Trophoblast cell (in vitro differentiated cells and primary cell): ENCODE measurements around the gene TMEM245.
A peak's percentile ranks its signal among the peaks of the same experiment; 100 is the strongest.

ENCODE experiments used
- DNase-seq, 2 donors: peaks; one replicate each; pipeline ENCODE4 v3.0.0-alpha.2; 2016
- H2AFZ ChIP-seq: 2 replicates; pipeline ENCODE4 v1.6.1; 2013; ENCODE audit warnings: low read length, moderate library complexity, mild to moderate bottlenecking; ENCODE audit not compliant: insufficient read depth, poor library complexity
- H2AK5ac ChIP-seq: 2 replicates; pipeline ENCODE4 v1.6.1; 2013; ENCODE audit warnings: mild to moderate bottlenecking, low read length
- H2BK120ac ChIP-seq: 2 replicates; pipeline ENCODE4 v1.6.1; 2013; ENCODE audit warnings: low read length, mild to moderate bottlenecking, moderate library complexity; ENCODE audit not compliant: insufficient read depth, poor library complexity
- H2BK12ac ChIP-seq: 2 replicates; pipeline ENCODE4 v1.6.1; 2013; ENCODE audit warnings: mild to moderate bottlenecking, low read length, moderate library complexity
- H2BK5ac ChIP-seq: 2 replicates; pipeline ENCODE4 v1.6.1; 2013; ENCODE audit warnings: low read length, low read depth, moderate library complexity, mild to moderate bottlenecking; ENCODE audit not compliant: poor library complexity
- H3K14ac ChIP-seq: 2 replicates; pipeline ENCODE4 v1.6.1; 2013; ENCODE audit warnings: mild to moderate bottlenecking, low read length
- H3K18ac ChIP-seq: 2 replicates; pipeline ENCODE4 v1.6.1; 2013; ENCODE audit warnings: mild to moderate bottlenecking, low read length
- H3K23ac ChIP-seq: 2 replicates; pipeline ENCODE4 v1.6.1; 2013; ENCODE audit warnings: low read length
- H3K27ac ChIP-seq: 2 replicates; pipeline ENCODE4 v1.5.1; 2013; ENCODE audit warnings: low read depth, mild to moderate bottlenecking, inconsistent platforms, low read length, moderate library complexity
- H3K27me3 ChIP-seq: 2 replicates; pipeline ENCODE4 v1.6.1; 2013; ENCODE audit warnings: inconsistent platforms, mild to moderate bottlenecking, low read length, moderate library complexity; ENCODE audit not compliant: insufficient read depth
- H3K36me3 ChIP-seq, 2 experiments: 1 replicate in 1 of 2; 2 replicates in 1 of 2; pipeline ENCODE4 v1.6.1; 2013; ENCODE audit warnings: low read length in 2 of 2, mild to moderate bottlenecking in 2 of 2, moderate library complexity in 1 of 2; ENCODE audit not compliant: insufficient read depth in 2 of 2, control insufficient read depth in 1 of 2
- H3K4ac ChIP-seq: 2 replicates; pipeline ENCODE4 v1.6.1; 2013; ENCODE audit warnings: low read depth, mild to moderate bottlenecking, low read length, moderate library complexity
- H3K4me1 ChIP-seq, 2 experiments: 1 replicate in 1 of 2; 2 replicates in 1 of 2; pipeline ENCODE4 v1.6.1; 2013; ENCODE audit warnings: low read length in 2 of 2, mild to moderate bottlenecking in 2 of 2, moderate library complexity in 1 of 2; ENCODE audit not compliant: insufficient read depth in 2 of 2, control insufficient read depth in 1 of 2
- H3K4me2 ChIP-seq: 2 replicates; pipeline ENCODE4 v1.6.1; 2013; ENCODE audit warnings: inconsistent platforms, mild to moderate bottlenecking, low read length, moderate library complexity
- H3K4me3 ChIP-seq: 2 replicates; pipeline ENCODE4 v1.5.1; 2013; ENCODE audit warnings: mild to moderate bottlenecking, low read depth, low read length, inconsistent platforms
- H3K79me1 ChIP-seq: one replicate; pipeline ENCODE4 v1.6.1; 2013; ENCODE audit warnings: low read length
- H3K79me2 ChIP-seq: 2 replicates; pipeline ENCODE4 v1.6.1; 2013; ENCODE audit warnings: low read length, mild to moderate bottlenecking; ENCODE audit not compliant: control insufficient read depth, insufficient read depth, poor library complexity
- H3K9ac ChIP-seq: 2 replicates; pipeline ENCODE4 v1.6.1; 2013; ENCODE audit warnings: mild to moderate bottlenecking, low read length
- H3K9me3 ChIP-seq: 2 replicates; pipeline ENCODE4 v1.6.1; 2013; ENCODE audit warnings: low read depth, mild to moderate bottlenecking, control low read depth, inconsistent platforms, low read length; ENCODE audit not compliant: insufficient read depth
- H4K12ac ChIP-seq: 2 replicates; pipeline ENCODE4 v1.6.1; 2013; ENCODE audit warnings: low read depth, mild to moderate bottlenecking, low read length, moderate library complexity
- H4K8ac ChIP-seq: 2 replicates; pipeline ENCODE4 v1.6.1; 2013; ENCODE audit warnings: low read depth, mild to moderate bottlenecking, low read length, moderate library complexity
- H4K91ac ChIP-seq: one replicate; pipeline ENCODE4 v1.6.1; 2013; ENCODE audit warnings: low read depth, mild to moderate bottlenecking, low read length, moderate library complexity
- WGBS: extraction: QIAGEN DNeasy Blood & Tissue Kit; methylation state at CpG from one replicate; pipeline ENCODE4 v1.1.7; 2013; ENCODE audit warnings: missing lambda C conversion rate; ENCODE audit not compliant: insufficient read length, insufficient coverage; ENCODE audit errors: extremely low coverage; 5-methylcytosine and 5-hydroxymethylcytosine counted together

Gene TMEM245

DNA sequence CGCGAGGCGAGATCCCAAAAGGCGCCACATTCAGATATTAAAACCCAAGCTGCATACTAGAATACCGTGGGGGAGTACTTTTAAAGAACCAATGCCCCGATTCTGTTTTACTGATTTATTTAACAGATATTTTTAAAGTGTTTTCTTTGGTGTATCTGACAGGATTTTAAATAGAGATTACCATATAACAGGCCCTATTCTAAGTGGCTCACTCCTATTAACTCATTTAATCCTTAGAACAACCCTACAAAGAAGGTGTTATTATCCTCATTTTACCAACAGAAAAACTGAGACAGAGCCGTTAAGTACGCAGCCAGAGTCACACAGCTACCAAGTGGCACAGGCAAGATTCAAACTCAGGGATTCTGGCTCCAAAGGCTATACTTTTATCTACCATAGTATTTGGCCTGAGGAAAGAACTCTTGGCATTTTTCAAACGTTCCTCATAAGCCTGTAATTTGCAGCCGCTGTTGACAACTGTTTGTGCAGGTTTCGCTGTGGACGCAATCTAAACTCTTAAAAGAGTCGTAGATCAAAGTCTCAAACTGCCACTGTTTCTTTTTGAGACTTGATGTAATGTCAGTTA is 550 bp upstream of the TMEM245 start:
- Histone ChIP-seq H4K8ac (peak overlapping the region; percentile 80), H3K27me3 (no peaks in the 10 kb centered on the region)

DNA sequence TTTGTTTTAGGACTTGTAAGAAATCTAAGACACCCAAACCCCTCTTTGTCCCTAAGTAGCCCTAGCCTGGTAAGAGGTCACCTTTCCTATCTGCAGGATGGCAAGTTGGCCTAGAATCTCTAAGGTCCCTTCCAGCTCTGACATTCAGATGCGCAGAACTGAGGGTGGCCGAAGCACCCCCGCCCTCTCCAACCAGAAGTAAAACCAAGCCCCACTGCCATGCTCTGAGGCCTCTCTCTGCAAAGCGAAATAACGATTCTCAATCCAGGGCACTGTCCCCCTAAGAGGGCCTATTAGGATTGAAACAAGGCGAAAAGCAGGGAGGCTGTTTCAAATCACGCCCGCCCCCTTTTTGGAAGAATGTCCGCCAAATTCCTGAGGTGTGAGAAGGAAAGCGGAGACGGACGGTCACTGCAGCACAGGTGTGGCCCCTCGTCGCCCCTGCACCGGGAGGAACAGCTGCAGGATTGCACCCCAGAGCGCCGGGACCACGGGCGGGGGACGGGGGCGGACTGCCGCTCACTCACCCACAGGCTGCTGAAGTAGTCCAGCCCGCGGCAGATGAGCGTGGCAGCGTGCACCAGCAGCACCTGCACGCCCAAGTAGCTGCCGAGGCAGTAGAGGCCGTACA is 824 bp downstream of the TMEM245 start:
- no peak overlapping the region for H3K23ac ChIP-seq
- peaks cover 7% of the 10 kb centered on the region for H3K79me1 ChIP-seq
- H3K14ac ChIP-seq, result peak overlapping the region; percentile 6
- peak overlapping the region; percentile 10 for H4K8ac ChIP-seq
- peak overlapping the region; percentile 48 for H4K91ac ChIP-seq
- no peak overlapping the region for H4K12ac ChIP-seq
- H2BK120ac ChIP-seq, result no peak overlapping the region
- H3K27me3 ChIP-seq, result no peaks in the 10 kb centered on the region
- H3K79me2 ChIP-seq, result peaks cover 20% of the 10 kb centered on the region
- DNase-seq, result no peak
- peak overlapping the region; percentile 91 for H3K4me3 ChIP-seq
- no CpG with 5 or more reads among the region's 29 CpGs for WGBS
- H3K36me3 ChIP-seq, result no peaks in the 10 kb centered on the region
- H3K4me2 ChIP-seq, result peak overlapping the region; percentile 69
- peak overlapping the region; percentile 22 for H2BK5ac ChIP-seq
- peaks cover 3 to 12% of the 10 kb centered on the region in 2 experiments for H3K4me1 ChIP-seq
- H2AK5ac ChIP-seq, result peak overlapping the region; percentile 81
- H3K18ac ChIP-seq, result peak overlapping the region; percentile 12
- peak overlapping the region; percentile 54 for H2AFZ ChIP-seq
- peak overlapping the region; percentile 31 for H3K4ac ChIP-seq
- peak overlapping the region; percentile 99 for H3K9ac ChIP-seq
- H2BK12ac ChIP-seq, result no peak overlapping the region
- peak overlapping the region; percentile 84 for H3K27ac ChIP-seq
- H3K9me3 ChIP-seq, result no peaks in the 10 kb centered on the region

More for the DNA sequence above, 550 bp upstream of the TMEM245 start:
- Histone ChIP-seq H3K18ac (no peak overlapping the region), H2AK5ac (no peak overlapping the region), H3K14ac (no peak overlapping the region), H3K9me3 (no peaks in the 10 kb centered on the region), H3K4ac (no peak overlapping the region), H3K27ac (no peak overlapping the region), H3K79me1 (peaks cover 7% of the 10 kb centered on the region), H3K23ac (no peak overlapping the region), H2AFZ (peak overlapping the region; percentile 66), H4K91ac (no peak overlapping the region), H2BK12ac (no peak overlapping the region), H3K4me2 (peak overlapping the region; percentile 39), H3K4me1 (peaks cover 3 to 12% of the 10 kb centered on the region in 2 experiments), H2BK5ac (no peak overlapping the region), H3K9ac (no peak overlapping the region), H3K36me3 (no peaks in the 10 kb centered on the region), H3K4me3 (no peak overlapping the region), H3K79me2 (peaks cover 20% of the 10 kb centered on the region), H2BK120ac (no peak overlapping the region), H4K12ac (no peak overlapping the region)
- DNase-seq, result peak; percentile 69 to 90
- WGBS, result no CpG with 5 or more reads among the region's 13 CpGs

DNA sequence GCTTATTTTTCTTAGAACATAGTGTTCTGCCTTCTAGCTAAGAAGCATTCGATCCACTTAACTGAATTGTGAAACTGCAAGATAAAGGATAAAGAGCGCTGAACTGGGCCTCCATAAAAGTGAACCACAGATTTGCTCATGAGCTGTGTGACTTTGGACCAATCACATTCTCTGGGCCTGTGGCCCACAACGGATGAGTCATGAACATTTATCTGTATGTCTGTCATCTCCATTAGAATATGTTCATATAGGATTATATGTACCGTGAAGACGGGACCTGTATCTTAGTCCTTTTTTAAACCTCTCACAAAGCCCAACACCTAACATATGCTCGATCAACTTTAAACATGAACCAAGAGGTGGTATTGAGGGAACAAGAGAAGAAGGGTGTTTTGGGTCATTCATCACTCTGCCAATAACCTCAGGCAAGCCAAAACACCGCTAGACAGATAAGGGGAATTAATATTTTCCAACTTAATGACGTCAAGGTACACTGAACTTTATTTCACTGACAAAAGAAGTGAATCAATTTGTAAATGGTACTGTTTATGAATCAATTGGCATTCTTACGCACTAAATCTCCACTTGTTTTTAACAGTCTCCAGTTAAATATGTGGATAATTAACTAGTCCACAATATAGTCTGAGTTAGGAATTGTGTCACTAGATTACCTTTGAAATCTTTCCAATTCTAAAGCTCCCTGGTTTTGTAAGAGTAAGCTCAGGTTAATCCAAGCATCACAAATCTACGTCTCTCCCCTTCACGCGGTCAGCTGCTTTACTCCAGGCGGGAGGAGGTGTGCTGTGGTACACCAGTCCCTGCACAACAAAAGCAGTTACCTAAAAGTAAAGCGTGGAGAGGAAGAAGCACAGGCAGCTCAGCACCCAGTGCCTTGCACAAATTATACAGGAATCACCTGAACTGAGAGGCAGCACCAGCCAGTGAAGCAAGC is 1.6 kb downstream of the TMEM245 start:
- H2BK5ac ChIP-seq, result peak overlapping the region; percentile 22
- H3K9me3 ChIP-seq, result no peaks in the 10 kb centered on the region
- peak overlapping the region; percentile 91 for H3K4ac ChIP-seq
- DNase-seq, result peak; percentile 18 to 38
- H4K91ac ChIP-seq, result no peak overlapping the region
- no peaks in the 10 kb centered on the region for H3K36me3 ChIP-seq
- H3K4me2 ChIP-seq, result peak overlapping the region; percentile 69
- H3K23ac ChIP-seq, result no peak overlapping the region
- H3K14ac ChIP-seq, result peak overlapping the region; percentile 6
- no CpG with 5 or more reads among the region's 14 CpGs for WGBS
- H3K79me1 ChIP-seq, result peaks cover 7% of the 10 kb centered on the region
- H3K27me3 ChIP-seq, result no peaks in the 10 kb centered on the region
- peak overlapping the region; percentile 54 for H2AFZ ChIP-seq
- no peak overlapping the region for H3K27ac ChIP-seq
- no peak overlapping the region for H3K18ac ChIP-seq
- no peak overlapping the region for H4K8ac ChIP-seq
- H2BK120ac ChIP-seq, result no peak overlapping the region
- H3K79me2 ChIP-seq, result peaks cover 22% of the 10 kb centered on the region
- H2AK5ac ChIP-seq, result peak overlapping the region; percentile 81
- no peak overlapping the region for H2BK12ac ChIP-seq
- H3K4me1 ChIP-seq, result peaks cover 3 to 12% of the 10 kb centered on the region in 2 experiments
- peak overlapping the region; percentile 91 for H3K4me3 ChIP-seq
- no peak overlapping the region for H4K12ac ChIP-seq
- H3K9ac ChIP-seq, result no peak overlapping the region

DNA sequence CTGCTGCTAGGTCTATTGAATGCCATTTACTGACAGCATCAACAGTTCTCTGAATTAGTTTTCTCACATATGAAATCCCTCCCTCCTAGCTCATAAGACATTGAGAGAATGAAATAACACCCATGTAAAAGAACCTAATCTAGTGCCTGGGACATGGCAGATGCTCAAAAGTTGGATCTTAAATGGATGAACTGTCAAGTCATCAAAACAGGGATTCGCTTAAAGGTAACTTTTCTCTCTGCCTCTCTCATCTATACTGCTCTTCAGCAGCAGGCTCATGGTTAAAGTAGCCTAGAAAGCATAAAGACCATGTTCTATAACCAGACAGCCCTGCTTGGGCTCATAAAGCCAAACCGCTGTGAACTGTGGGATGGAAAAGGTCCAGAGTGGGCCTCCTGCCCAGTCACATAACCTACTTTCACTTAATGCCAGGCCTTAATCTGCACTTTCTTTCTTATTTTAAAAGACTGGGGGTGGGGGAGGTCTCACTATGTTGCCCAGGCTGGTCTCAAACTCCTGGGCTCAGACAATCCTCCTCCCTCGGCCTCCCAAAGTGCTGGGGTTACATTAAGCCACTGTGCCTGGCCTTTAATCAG is 3.7 kb downstream of the TMEM245 start:
- Histone ChIP-seq H2BK120ac (no peak overlapping the region), H3K27me3 (no peaks in the 10 kb centered on the region), H3K9me3 (no peaks in the 10 kb centered on the region), H3K36me3 (no peaks in the 10 kb centered on the region), H3K4me1 (peaks cover 3 to 10% of the 10 kb centered on the region in 2 experiments), H3K9ac (no peak overlapping the region), H3K4me2 (no peak overlapping the region), H4K8ac (no peak overlapping the region), H4K91ac (no peak overlapping the region), H2BK5ac (no peak overlapping the region), H3K18ac (no peak overlapping the region), H3K4ac (peak overlapping the region; percentile 88), H3K23ac (no peak overlapping the region), H3K79me2 (peaks cover 23% of the 10 kb centered on the region), H2BK12ac (no peak overlapping the region), H3K4me3 (no peak overlapping the region), H3K27ac (no peak overlapping the region), H3K14ac (no peak overlapping the region), H3K79me1 (peaks cover 7% of the 10 kb centered on the region), H2AFZ (no peak overlapping the region), H4K12ac (no peak overlapping the region), H2AK5ac (no peak overlapping the region)
- DNase-seq, result no peak
- no CpG with 5 or more reads among the region's 3 CpGs for WGBS
